Spleen (tissue), 11 donors: ENCODE data around the gene KIF1A. TPM values are rescaled to one million over a fixed set of nuclear protein-coding genes. Genes with fewer than 3 reads are reported as not detected.
A peak's percentile ranks its signal among the peaks of the same experiment; 100 is the strongest.

Experiments used
- DNase-seq: peaks from one replicate; pipeline ENCODE4 v3.0.0-alpha.2; 2020
- H3K27ac ChIP-seq, 8 donors: fragments of 200-600 bp; sonication (generic) in 7 of 8; 1 replicate in 4 of 8; 2 replicates in 4 of 8; pipeline versions ENCODE4 v1.5.0 to v1.8.0; 2016 to 2021; ENCODE audit warnings: inconsistent platforms in 4 of 8, mild to moderate bottlenecking in 4 of 8, moderate library complexity in 1 of 8
- H3K27me3 ChIP-seq, 7 donors: fragments of 200-600 bp; sonication (generic) in 6 of 7; replicated peaks in 1 of 7; 1 replicate in 4 of 7; 2 replicates in 3 of 7; pipeline versions ENCODE4 v1.5.0 to v1.8.0; 2016 to 2021; ENCODE audit warnings: inconsistent platforms in 3 of 7, mild to moderate bottlenecking in 1 of 7
- H3K36me3 ChIP-seq, 6 donors: fragments of 200-600 bp; sonication (generic) in 5 of 6; 1 replicate in 4 of 6; 2 replicates in 2 of 6; pipeline versions ENCODE4 v1.5.0 to v1.8.0; 2016 to 2021; ENCODE audit warnings: inconsistent platforms in 2 of 6
- H3K4me1 ChIP-seq, 6 donors: fragments of 200-600 bp; sonication (generic) in 5 of 6; 1 replicate in 3 of 6; 2 replicates in 3 of 6; pipeline versions ENCODE4 v1.5.0 to v1.8.0; 2016 to 2021; ENCODE audit warnings: inconsistent platforms in 3 of 6
- H3K4me3 ChIP-seq, 8 donors: fragments of 200-600 bp; sonication (generic) in 7 of 8; 1 replicate in 4 of 8; 2 replicates in 4 of 8; pipeline versions ENCODE4 v1.5.0 to v1.8.0; 2016 to 2021; ENCODE audit warnings: inconsistent platforms in 4 of 8, mild to moderate bottlenecking in 4 of 8, moderate library complexity in 2 of 8
- H3K9me3 ChIP-seq, 8 donors: fragments of 200-600 bp; sonication (generic) in 7 of 8; 1 replicate in 4 of 8; 2 replicates in 4 of 8; pipeline versions ENCODE4 v1.5.0 to v1.8.0; 2016 to 2021; ENCODE audit warnings: inconsistent platforms in 4 of 8
- POLR2A ChIP-seq, 3 donors: fragments of 450-650 bp; IDR thresholded peaks; one replicate each; pipeline ENCODE4 v1.5.1; 2017; ENCODE audit warnings: antibody characterized with exemption in 3 of 3, mild to moderate bottlenecking in 1 of 3
- POLR2AphosphoS5 ChIP-seq, 3 donors: sonication (generic); formaldehyde crosslinking; IDR thresholded peaks; one replicate each; pipeline ENCODE4 v1.5.1; 2017; ENCODE audit warnings: antibody characterized with exemption in 3 of 3
- WGBS, 5 donors: extraction: QIAGEN DNeasy Blood & Tissue Kit in 3 of 5; methylation state at CpG; one replicate each; pipeline versions ENCODE4 v1.1.5 to v1.1.7; 2013 to 2018; 5-methylcytosine and 5-hydroxymethylcytosine counted together
- intact Hi-C: fragments of 100-400 bp; cut with DNase I; formaldehyde crosslinking; loops from one replicate; pipeline ENCODE4 v1.15.0; 2023; ENCODE audit warnings: low total_unique reads
- polyA plus RNA-seq, 3 donors: library from polyadenylated mRNA; stranded (reverse); fragments of 200-250 nt; gene quantifications; one replicate each; pipeline ENCODE4 v1.2.1, GENCODE V29; 2013
- total RNA-seq, 7 donors: library from RNA; depleted of rRNA in 3 of 7; stranded (reverse); fragments of >200 nt in 3 of 7; fragmentation: NEBNext Ultra II Directional in 4 of 7; extraction: Animal tissue kit (Norgen Biotek cat#: 25700) in 4 of 7; gene quantifications; one replicate each; pipeline versions ENCODE4 v1.1.0 to v1.2.1, GENCODE V29; 2016 to 2021
- TF ChIP-seq, protein P1 (sequence below), 11 experiments: fragments of 200-600 bp in 7 of 11; fragments of 450-650 bp in 4 of 11; sonication (generic) in 4 of 11; IDR thresholded peaks in 8 of 11; conservative IDR thresholded peaks in 3 of 11; 1 replicate in 7 of 11; 2 replicates in 4 of 11; pipeline versions ENCODE4 v1.4.0 to v1.8.0; 2016 to 2021; ENCODE audit warnings: antibody characterized with exemption in 11 of 11, inconsistent platforms in 4 of 11, mild to moderate bottlenecking in 1 of 11
- donor health status: healthy with polysubstance abuse.
- donor health status: DM: no; HTN: no; CAD: no; lungs with moderate emphysema.
- donor health status: DM: no; HTN: no; CAD: no.
- donor health status: Bipolar disorder and iron deficiency.
- donor health status: healthy.
- donor health status: DM: no; HTN: no; CAD: no.
- donor health status: DM: yes; HTN: yes; CAD: no.

The KIF1A gene
- total and polyA plus RNA-seq, 10 donors = 0.02 to 2.0 (median 0.55) TPM; not detected in 1

GRCh38 chr2:240868286-240869108 is 48.5 kb upstream of the KIF1A start, which contains the start of gene AGXT:
Gene AGXT, plus strand, starts transcription at chr2:240868824. Its CDS starts 42 bp downstream, at chr2:240868866.
- no peak within 1 kb of the TSS for H3K4me3 ChIP-seq
- H3K9me3 ChIP-seq = no peaks in the 10 kb centered on the region
- peak in 1 of 3 donors; percentile 54 for TF ChIP-seq POLR2AphosphoS5 (IDR thresholded peaks at IDR 0.05)
- TF ChIP-seq, protein P1, sequence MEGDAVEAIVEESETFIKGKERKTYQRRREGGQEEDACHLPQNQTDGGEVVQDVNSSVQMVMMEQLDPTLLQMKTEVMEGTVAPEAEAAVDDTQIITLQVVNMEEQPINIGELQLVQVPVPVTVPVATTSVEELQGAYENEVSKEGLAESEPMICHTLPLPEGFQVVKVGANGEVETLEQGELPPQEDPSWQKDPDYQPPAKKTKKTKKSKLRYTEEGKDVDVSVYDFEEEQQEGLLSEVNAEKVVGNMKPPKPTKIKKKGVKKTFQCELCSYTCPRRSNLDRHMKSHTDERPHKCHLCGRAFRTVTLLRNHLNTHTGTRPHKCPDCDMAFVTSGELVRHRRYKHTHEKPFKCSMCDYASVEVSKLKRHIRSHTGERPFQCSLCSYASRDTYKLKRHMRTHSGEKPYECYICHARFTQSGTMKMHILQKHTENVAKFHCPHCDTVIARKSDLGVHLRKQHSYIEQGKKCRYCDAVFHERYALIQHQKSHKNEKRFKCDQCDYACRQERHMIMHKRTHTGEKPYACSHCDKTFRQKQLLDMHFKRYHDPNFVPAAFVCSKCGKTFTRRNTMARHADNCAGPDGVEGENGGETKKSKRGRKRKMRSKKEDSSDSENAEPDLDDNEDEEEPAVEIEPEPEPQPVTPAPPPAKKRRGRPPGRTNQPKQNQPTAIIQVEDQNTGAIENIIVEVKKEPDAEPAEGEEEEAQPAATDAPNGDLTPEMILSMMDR (IDR thresholded peaks at IDR 0.05 in 8 of 11, conservative IDR thresholded peaks at IDR 0.05 in 3 of 11) = no peak
- H3K36me3 ChIP-seq = no peaks in the 10 kb centered on the region
- H3K27ac ChIP-seq = no peak within 1 kb of the TSS
- peak; percentile 71 for DNase-seq
- H3K27me3 ChIP-seq = no peaks in the 10 kb centered on the region
- H3K4me1 ChIP-seq = peaks cover 0 to 10% (median 0%) of the 10 kb centered on the region in 6 donors
- intact Hi-C loops = no loop called here
- WGBS, 5 donors = 73 to 83% (median 76%) methylated on average over 16 to 21 of the region's 21 CpGs

DNA sequence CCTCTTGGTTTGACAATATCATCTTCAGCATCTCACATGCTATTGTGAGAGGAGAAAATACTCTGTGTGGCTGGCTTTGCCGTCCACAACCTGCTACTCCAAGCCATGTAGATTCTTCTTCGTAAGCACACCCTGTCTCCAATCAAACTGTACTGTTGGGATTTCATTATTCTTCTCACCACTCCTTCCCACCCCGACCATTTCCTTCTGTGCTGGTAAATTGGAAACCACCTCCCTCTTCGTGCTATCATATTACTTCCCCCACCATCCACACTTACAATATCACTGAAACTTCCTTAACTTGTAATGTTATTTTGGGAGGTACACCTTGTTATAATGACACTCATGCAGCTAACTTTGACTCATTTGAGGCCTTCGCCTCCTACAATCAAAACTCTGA is 45.4 kb upstream of the KIF1A start:
- no peaks in the 10 kb centered on the region for H3K27me3 ChIP-seq
- no peak overlapping the region for H3K4me3 ChIP-seq
- WGBS, 5 donors = 44 to 86% (median 73%) methylated on average over 5 of the region's 5 CpGs
- no peak overlapping the region for H3K27ac ChIP-seq
- no peaks in the 10 kb centered on the region for H3K9me3 ChIP-seq
- intact Hi-C loops = no loop called here
- peaks cover 0 to 10% (median 0%) of the 10 kb centered on the region in 6 donors for H3K4me1 ChIP-seq
- no peaks in the 10 kb centered on the region for H3K36me3 ChIP-seq
- TF ChIP-seq, protein P1 (IDR thresholded peaks at IDR 0.05 in 8 of 11, conservative IDR thresholded peaks at IDR 0.05 in 3 of 11) = no peak
- no peak for TF ChIP-seq POLR2AphosphoS5 (IDR thresholded peaks at IDR 0.05)
- no peak for TF ChIP-seq POLR2A (IDR thresholded peaks at IDR 0.05)
- DNase-seq = no peak

GRCh38 chr2:240864475-240864874 is 44.5 kb upstream of the KIF1A start:
- peaks cover 0 to 10% (median 0%) of the 10 kb centered on the region in 6 donors for H3K4me1 ChIP-seq
- intact Hi-C loops = no loop called here
- TF ChIP-seq, protein P1 (IDR thresholded peaks at IDR 0.05 in 8 of 11, conservative IDR thresholded peaks at IDR 0.05 in 3 of 11) = no peak
- TF ChIP-seq POLR2AphosphoS5 (IDR thresholded peaks at IDR 0.05) (no peak), POLR2A (IDR thresholded peaks at IDR 0.05) (no peak)
- no peak overlapping the region for H3K27ac ChIP-seq
- no peaks in the 10 kb centered on the region for H3K9me3 ChIP-seq
- no peaks in the 10 kb centered on the region for H3K27me3 ChIP-seq
- no peak overlapping the region for H3K4me3 ChIP-seq
- no peaks in the 10 kb centered on the region for H3K36me3 ChIP-seq
- DNase-seq = no peak
- WGBS, 5 donors = 82 to 96% (median 88%) methylated on average over 3 of the region's 3 CpGs

- DNase-seq = no peak
- TF ChIP-seq POLR2A (IDR thresholded peaks at IDR 0.05) (no peak), POLR2AphosphoS5 (IDR thresholded peaks at IDR 0.05) (no peak)
- TF ChIP-seq, protein P1 (IDR thresholded peaks at IDR 0.05 in 8 of 11, conservative IDR thresholded peaks at IDR 0.05 in 3 of 11) = no peak
- intact Hi-C loops = no loop called here
- no peak overlapping the region for H3K27ac ChIP-seq
- 84 to 89% (median 86%) methylated on average over 2 of the region's 2 CpGs for WGBS, 5 donors
- peaks cover 0 to 4% (median 0%) of the 10 kb centered on the region in 7 donors for H3K27me3 ChIP-seq
- H3K4me1 ChIP-seq = no peaks in the 10 kb centered on the region
- H3K36me3 ChIP-seq = no peaks in the 10 kb centered on the region
- H3K4me3 ChIP-seq = no peak overlapping the region
- H3K9me3 ChIP-seq = no peaks in the 10 kb centered on the region
These were observed 41.5 kb upstream of the KIF1A start for GRCh38 chr2:240861547-240861946.
